GM10248 (cell line): Measurements from ENCODE around the gene FMO1.

ENCODE experiments used
- CTCF ChIA-PET: fragments of 300-600 bp; sonication (Branson Sonifier 250); formaldehyde crosslinking; extraction: SDS; loops from one replicate; lab custom pipeline; 2021; ENCODE audit warnings: antibody characterized with exemption; lab: Yijun Ruan, JAX
- POLR2A ChIA-PET: fragments of 350-650 bp; sonication (Branson Sonifier 250); formaldehyde crosslinking; extraction: SDS; loops from one replicate; lab custom pipeline; 2020; ENCODE audit warnings: antibody characterized with exemption; lab: Yijun Ruan, JAX
- DNase-seq: peaks from one replicate; pipeline ENCODE4 v3.0.0; 2012; ENCODE audit errors: extremely low spot score
- CTCF ChIP-seq: IDR thresholded peaks from 2 replicates; pipeline ENCODE4 v1.5.1; 2012; ENCODE audit warnings: mild to moderate bottlenecking, low read depth; ENCODE audit errors: extremely low read depth, missing control alignments, control extremely low read depth

Gene FMO1

DNA sequence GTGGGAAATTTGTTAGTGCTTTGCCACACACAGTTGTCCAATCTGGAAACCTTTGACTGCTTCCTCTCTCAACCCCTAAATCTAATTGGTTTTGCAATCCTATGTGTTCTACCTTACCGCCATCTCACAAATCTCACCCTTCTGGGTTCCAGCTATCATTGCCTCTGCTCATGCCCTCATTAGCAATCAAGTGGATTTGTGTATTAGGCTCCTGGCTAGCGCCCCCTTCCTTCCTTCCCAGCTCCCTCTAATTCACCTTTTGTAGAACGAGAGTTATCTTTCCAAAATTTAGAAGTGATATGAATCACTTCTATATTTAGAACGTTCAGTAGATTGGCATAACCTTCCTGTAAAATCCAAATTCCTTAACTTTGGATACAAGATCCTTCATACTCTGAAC, 18.6 kb downstream of the FMO1 start:
- CTCF ChIA-PET = no interaction called here
- TF ChIP-seq CTCF = no peak
- POLR2A ChIA-PET = no interaction called here
- no peak for DNase-seq

DNA sequence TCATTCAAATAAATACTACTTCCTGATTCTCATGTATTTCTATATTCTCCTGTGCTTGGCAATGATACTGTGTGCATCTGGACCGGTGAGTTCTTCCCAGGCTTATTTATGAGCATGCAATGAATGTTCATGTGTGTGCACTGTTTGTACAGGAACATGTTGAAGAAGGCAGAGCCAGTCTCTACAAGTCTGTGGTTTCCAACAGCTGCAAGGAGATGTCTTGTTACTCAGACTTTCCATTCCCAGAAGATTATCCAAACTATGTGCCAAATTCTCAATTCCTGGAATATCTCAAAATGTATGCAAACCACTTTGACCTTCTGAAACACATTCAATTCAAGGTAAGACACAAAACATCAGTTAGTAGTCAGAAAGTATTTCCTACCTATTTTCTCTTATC, 19.1 kb downstream of the FMO1 start:
- CTCF ChIA-PET = no interaction called here
- no peak for DNase-seq
- POLR2A ChIA-PET = no interaction called here
- no peak for TF ChIP-seq CTCF

- POLR2A ChIA-PET = no interaction called here
These were observed 22.5 kb downstream of the FMO1 start for GRCh38 chr1:171270806-171271205.

DNA sequence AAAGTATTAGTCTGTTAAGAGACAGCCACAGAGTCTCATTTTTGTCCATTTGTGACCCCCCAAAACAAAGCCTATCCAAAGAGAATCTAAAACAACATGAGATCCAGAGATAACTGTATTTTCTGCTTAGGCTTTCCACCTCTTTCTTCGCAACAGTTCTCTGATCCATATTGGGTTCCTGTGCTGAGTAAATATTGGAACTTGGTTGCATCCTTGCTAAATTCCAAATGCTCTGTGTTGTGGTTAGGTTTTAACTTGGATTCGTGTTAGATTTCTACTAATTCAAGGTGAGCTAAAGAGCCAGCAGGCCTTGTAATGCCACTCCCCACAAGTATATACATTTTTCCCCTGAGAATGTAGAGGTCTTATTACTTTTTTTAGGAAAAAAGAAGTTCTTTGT, 29.2 kb downstream of the FMO1 start:
- ChIA-PET POLR2A (no interaction called here), CTCF (interaction anchor here (0.9 to 2.4 kb wide), 2 partner anchors 23 to 36 kb away, joined by 4 to 10 read pairs; partner anchors contain the start of gene FMO4)
- TF ChIP-seq CTCF = no peak
- DNase-seq = no peak

More at GRCh38 chr1:171270806-171271205, 22.5 kb downstream of the FMO1 start:
- DNase-seq = no peak
- no peak for TF ChIP-seq CTCF
- CTCF ChIA-PET = interaction anchor here (1.3 kb wide), 1 partner anchor 43 kb away, joined by 3 read pairs; the partner anchor contains the start of gene FMO4

DNA sequence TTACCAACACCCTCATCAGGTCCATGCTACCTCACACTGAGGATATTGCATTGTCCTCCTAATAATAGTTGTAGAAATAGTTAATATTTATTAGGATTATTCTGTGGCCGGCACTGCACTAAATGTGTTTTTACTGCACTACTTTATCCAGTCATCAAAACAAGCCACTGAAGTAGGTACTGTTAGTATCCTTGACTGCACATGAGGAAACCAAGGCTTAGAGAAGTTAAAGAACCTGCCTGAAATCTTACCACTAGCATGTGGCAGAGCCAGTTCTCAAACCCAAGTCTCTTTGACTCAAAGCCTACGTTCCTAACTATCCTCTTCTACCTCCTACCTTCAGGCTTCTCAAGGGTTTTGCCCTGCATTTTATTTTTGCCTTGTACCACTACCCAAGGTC, 30.9 kb downstream of the FMO1 start:
- TF ChIP-seq CTCF = no peak
- DNase-seq = no peak
- ChIA-PET POLR2A (no interaction called here), CTCF (interaction anchor here (0.8 to 2.4 kb wide), 4 partner anchors 11 to 35 kb away, joined by 3 to 10 read pairs (median 4); partner anchors contain the start of gene FMO4)

GRCh38 chr1:171279678-171280077, 31.4 kb downstream of the FMO1 start:
- POLR2A ChIA-PET = no interaction called here
- CTCF ChIA-PET = interaction anchor here (0.8 to 2.2 kb wide), 3 partner anchors 15 to 35 kb away, joined by 3 to 5 read pairs (median 3); partner anchors contain the start of gene FMO4
- no peak for DNase-seq
- TF ChIP-seq CTCF = no peak

DNA sequence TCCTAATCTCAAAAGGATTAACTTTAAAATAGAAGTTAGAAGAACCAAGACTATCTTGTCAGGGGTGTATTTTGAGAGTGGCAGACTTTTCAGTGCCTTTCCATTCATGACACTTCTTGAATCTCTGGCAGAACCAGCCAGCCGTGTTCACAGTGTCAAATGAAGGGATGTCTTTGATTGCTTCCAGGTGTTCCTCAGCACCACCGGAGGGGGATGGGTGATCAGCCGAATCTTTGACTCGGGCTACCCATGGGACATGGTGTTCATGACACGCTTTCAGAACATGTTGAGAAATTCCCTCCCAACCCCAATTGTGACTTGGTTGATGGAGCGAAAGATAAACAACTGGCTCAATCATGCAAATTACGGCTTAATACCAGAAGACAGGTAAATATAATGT, 32.3 kb downstream of the FMO1 start:
- no peak for DNase-seq
- no peak for TF ChIP-seq CTCF
- POLR2A ChIA-PET = no interaction called here
- CTCF ChIA-PET = interaction anchor here (0.9 to 2.2 kb wide), 4 partner anchors 21 to 36 kb away, joined by 3 to 5 read pairs (median 4); partner anchors contain the start of gene FMO4
